ENCODE results near the gene AGBL2. TPM values are rescaled to one million over a fixed set of nuclear protein-coding genes. Genes with fewer than 3 reads are reported as not detected.
A peak's percentile ranks its signal among the peaks of the same experiment; 100 is the strongest.
"Not testable (repeated sequence)": the region's sequence is repeated elsewhere in the genome, so short reads cannot be mapped to it uniquely, and the experiment has no call there.

The AGBL2 gene, protein sequence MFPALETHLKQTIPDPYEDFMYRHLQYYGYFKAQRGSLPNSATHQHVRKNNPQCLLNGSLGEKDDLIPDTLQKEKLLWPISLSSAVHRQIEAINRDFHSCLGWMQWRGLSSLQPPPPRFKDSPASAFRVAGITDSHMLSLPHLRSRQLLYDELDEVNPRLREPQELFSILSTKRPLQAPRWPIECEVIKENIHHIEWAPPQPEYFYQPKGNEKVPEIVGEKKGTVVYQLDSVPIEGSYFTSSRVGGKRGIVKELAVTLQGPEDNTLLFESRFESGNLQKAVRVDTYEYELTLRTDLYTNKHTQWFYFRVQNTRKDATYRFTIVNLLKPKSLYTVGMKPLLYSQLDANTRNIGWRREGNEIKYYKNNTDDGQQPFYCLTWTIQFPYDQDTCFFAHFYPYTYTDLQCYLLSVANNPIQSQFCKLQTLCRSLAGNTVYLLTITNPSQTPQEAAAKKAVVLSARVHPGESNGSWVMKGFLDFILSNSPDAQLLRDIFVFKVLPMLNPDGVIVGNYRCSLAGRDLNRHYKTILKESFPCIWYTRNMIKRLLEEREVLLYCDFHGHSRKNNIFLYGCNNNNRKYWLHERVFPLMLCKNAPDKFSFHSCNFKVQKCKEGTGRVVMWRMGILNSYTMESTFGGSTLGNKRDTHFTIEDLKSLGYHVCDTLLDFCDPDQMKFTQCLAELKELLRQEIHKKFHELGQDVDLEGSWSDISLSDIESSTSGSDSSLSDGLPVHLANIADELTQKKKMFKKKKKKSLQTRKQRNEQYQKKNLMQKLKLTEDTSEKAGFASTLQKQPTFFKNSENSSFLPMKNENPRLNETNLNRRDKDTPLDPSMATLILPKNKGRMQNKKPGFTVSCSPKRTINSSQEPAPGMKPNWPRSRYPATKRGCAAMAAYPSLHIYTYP
- 0.63 and 2.7 TPM in 2 replicates for total RNA-seq (2014; rRNA removed; shearing (Covaris generic))
- polyA plus RNA-seq (2016; fragmentation: Nextera tagmentation; extraction: Ambion mirVana): 0.35 and 0.51 TPM in 2 replicates

DNA sequence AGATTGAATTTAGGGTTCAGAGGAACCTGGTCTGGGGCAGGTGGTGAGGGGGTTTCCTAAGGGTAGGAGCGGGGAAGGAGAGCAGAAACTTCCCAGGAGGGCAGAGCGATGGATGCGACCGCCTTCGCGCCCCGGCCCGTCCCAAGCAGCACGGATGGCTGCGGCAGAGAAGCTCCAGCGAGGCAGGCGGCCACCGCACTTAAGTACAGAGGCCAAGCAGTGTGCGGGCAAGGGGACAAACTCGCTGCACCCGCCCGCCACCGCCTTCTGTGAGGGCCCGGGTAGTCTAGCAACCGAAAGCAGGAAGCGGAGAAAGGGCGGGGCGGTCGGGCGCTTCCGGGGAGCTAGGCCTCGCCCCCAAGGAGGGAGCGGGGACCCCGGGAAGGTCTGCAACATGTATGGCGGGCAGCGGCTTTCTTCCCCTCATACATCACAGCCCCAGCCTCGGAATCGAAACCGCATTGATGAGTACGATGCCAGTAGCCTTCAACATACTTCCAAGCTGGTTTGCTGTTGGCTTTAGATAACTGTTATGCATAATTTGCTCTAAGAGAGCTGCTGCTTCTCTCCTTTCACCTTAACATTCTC is at the start of gene AGBL2:
AGBL2 (minus strand) TSS at position 288 of the 588 bp plus-strand sequence. CDS start 719 bp downstream, outside the sequence.
- DNase-seq: peak; percentile 83
- 2 to 8% methylated on average over 20 to 32 of the region's 35 CpGs for whole genome bisulfite sequencing, 2 experiments (ENCODE audit: low coverage in 1 of 2, low lambda C conversion rate in 2 of 2, missing lambda C conversion rate in 2 of 2)
- Histone ChIP-seq H3K9ac (peak within 1 kb of the TSS; percentile 79), H3K79me2 (ENCODE audit: insufficient read depth) (no peaks in the 10 kb centered on the region), H3K4me1 (ENCODE audit: insufficient read depth) (peaks cover 4% of the 10 kb centered on the region; the same call in 1 of the 2 replicates), H3K4me2 (ENCODE audit: unreplicated experiment) (peak within 1 kb of the TSS; percentile 85), H2AFZ (peak within 1 kb of the TSS; percentile 84), H3K9me2 (ENCODE audit: insufficient read depth) (no peaks in the 10 kb centered on the region), H3K9me3 (ENCODE audit: low read depth) (no peaks in the 10 kb centered on the region), H3K27me3 (replicated peaks; ENCODE audit: insufficient read depth) (no peaks in the 10 kb centered on the region), H3K27ac (peak within 1 kb of the TSS; percentile 39), H3F3A (ENCODE audit: insufficient read depth) (peaks cover 47% of the 10 kb centered on the region), H3K4me3 (peak within 1 kb of the TSS; percentile 83), H3K36me3 (ENCODE audit: low read depth) (peaks cover 38% of the 10 kb centered on the region), H4K20me1 (ENCODE audit: insufficient read depth) (no peaks in the 10 kb centered on the region)
- in situ Hi-C loops (cut with MboI): no loop called here
- TF ChIP-seq EZH2phosphoT487 (IDR thresholded peaks at IDR 0.05; ENCODE audit: insufficient read depth, low read depth): no peak
- no peak for TF ChIP-seq EZH2 (IDR thresholded peaks at IDR 0.05; ENCODE audit: insufficient read depth, poor library complexity, severe bottlenecking)

DNA sequence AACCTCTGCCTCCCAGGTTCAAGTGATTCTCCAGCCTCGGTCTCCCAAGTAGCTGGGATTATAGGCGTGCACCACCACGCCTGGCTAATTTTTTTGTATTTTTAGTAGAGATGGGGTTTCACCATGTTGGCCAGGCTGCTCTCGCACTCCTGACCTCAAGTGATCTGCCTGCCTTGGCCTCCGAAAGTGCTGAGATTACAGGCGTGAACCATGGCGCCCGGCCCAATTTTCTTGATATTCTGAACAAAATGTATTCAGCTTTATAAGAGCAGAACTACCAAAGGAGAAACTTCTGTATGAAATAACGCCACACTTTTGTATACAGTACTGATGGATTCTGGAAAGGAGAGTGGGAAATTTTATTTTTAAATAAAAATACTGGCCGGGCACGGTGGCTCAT is 44.1 kb upstream of the AGBL2 start:
- H3F3A ChIP-seq (ENCODE audit: insufficient read depth); H3K27me3 ChIP-seq (replicated peaks; ENCODE audit: insufficient read depth); H3K9me3 ChIP-seq (ENCODE audit: low read depth); H4K20me1 ChIP-seq (ENCODE audit: insufficient read depth); H2AFZ ChIP-seq; H3K4me1 ChIP-seq (ENCODE audit: insufficient read depth); in situ Hi-C loops (cut with MboI); H3K4me3 ChIP-seq; H3K27ac ChIP-seq; H3K9me2 ChIP-seq (ENCODE audit: insufficient read depth); DNase-seq; H3K9ac ChIP-seq; H3K4me2 ChIP-seq (ENCODE audit: unreplicated experiment): not testable (repeated sequence)
- WGBS, 2 experiments (ENCODE audit: low coverage in 1 of 2, low lambda C conversion rate in 2 of 2, missing lambda C conversion rate in 2 of 2): 94% methylated on average over 11 of the region's 11 CpGs
- peaks cover 100% of the 10 kb centered on the region for H3K79me2 ChIP-seq (ENCODE audit: insufficient read depth)
- H3K36me3 ChIP-seq (ENCODE audit: low read depth): peaks cover 80% of the 10 kb centered on the region

DNA sequence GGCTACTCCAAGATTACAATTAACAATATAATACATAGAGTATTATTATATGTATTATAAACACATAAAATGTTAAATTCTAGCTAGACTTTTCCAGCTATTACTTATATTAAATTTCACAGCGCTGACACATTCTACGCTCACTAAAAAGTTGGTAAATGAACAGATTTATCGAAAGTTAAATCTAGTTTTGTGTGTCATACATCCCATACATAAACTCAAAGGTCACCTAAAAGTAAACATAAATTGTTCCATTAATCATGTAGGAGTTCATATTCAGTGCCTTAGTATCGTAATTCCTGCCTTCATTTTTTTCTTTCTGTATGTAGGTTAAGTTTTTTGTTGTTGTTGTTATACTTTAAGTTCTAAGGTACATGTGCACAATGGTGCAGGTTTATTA is 41.0 kb upstream of the AGBL2 start:
- H3K4me3 ChIP-seq: no peak overlapping the region
- in situ Hi-C loops (cut with MboI): no loop called here
- no peaks in the 10 kb centered on the region for H3F3A ChIP-seq (ENCODE audit: insufficient read depth)
- H3K27ac ChIP-seq: no peak overlapping the region
- peaks cover 100% of the 10 kb centered on the region for H3K79me2 ChIP-seq (ENCODE audit: insufficient read depth)
- H3K9ac ChIP-seq: no peak overlapping the region
- H3K4me2 ChIP-seq (ENCODE audit: unreplicated experiment): no peak overlapping the region
- WGBS, 2 experiments (ENCODE audit: low coverage in 1 of 2, low lambda C conversion rate in 2 of 2, missing lambda C conversion rate in 2 of 2): 97 to 99% methylated on average over 4 of the region's 4 CpGs
- no peaks in the 10 kb centered on the region for H3K9me2 ChIP-seq (ENCODE audit: insufficient read depth)
- H3K36me3 ChIP-seq (ENCODE audit: low read depth): peaks cover 86% of the 10 kb centered on the region
- no peak for TF ChIP-seq EZH2phosphoT487 (IDR thresholded peaks at IDR 0.05; ENCODE audit: insufficient read depth, low read depth)
- TF ChIP-seq EZH2 (IDR thresholded peaks at IDR 0.05; ENCODE audit: insufficient read depth, poor library complexity, severe bottlenecking): no peak
- H3K4me1 ChIP-seq (ENCODE audit: insufficient read depth): no peaks in the 10 kb centered on the region
- H4K20me1 ChIP-seq (ENCODE audit: insufficient read depth): no peaks in the 10 kb centered on the region
- no peaks in the 10 kb centered on the region for H3K9me3 ChIP-seq (ENCODE audit: low read depth)
- H2AFZ ChIP-seq: no peak overlapping the region
- no peaks in the 10 kb centered on the region for H3K27me3 ChIP-seq (replicated peaks; ENCODE audit: insufficient read depth)
- DNase-seq: no peak

DNA sequence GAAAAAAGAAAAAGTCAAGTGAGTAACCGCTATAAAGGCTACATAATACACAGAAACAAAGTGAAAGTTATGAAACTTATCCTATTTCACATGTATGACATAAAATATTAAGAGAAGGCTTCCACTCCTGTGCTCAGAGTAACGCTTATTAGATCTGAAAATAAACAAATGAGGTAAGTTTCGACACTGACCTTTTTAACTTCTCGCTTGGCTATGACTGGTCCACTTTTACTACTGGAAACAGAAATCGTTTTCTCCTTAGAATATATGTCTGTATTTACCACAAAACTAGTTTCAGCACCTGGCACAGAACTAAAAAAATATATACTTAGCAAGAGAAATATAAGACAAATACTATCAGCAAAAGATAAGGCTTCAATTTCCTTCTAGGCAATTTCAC is 35.6 kb upstream of the AGBL2 start:
- no peak for DNase-seq
- Histone ChIP-seq H3K9me2 (ENCODE audit: insufficient read depth) (no peaks in the 10 kb centered on the region), H3K36me3 (ENCODE audit: low read depth) (peaks cover 82% of the 10 kb centered on the region), H4K20me1 (ENCODE audit: insufficient read depth) (no peaks in the 10 kb centered on the region), H3K4me2 (ENCODE audit: unreplicated experiment) (no peak overlapping the region), H3K27ac (no peak overlapping the region), H3K4me3 (no peak overlapping the region), H3F3A (ENCODE audit: insufficient read depth) (peaks cover 4% of the 10 kb centered on the region), H3K4me1 (ENCODE audit: insufficient read depth) (no peaks in the 10 kb centered on the region), H3K9ac (no peak overlapping the region), H3K9me3 (ENCODE audit: low read depth) (no peaks in the 10 kb centered on the region), H3K79me2 (ENCODE audit: insufficient read depth) (peaks cover 91% of the 10 kb centered on the region), H2AFZ (no peak overlapping the region), H3K27me3 (replicated peaks; ENCODE audit: insufficient read depth) (no peaks in the 10 kb centered on the region)
- TF ChIP-seq EZH2phosphoT487 (IDR thresholded peaks at IDR 0.05; ENCODE audit: insufficient read depth, low read depth) (no peak), EZH2 (IDR thresholded peaks at IDR 0.05; ENCODE audit: insufficient read depth, poor library complexity, severe bottlenecking) (no peak)
- 87 to 91% methylated on average over 5 of the region's 5 CpGs for WGBS, 2 experiments (ENCODE audit: low coverage in 1 of 2, low lambda C conversion rate in 2 of 2, missing lambda C conversion rate in 2 of 2)
- in situ Hi-C loops (cut with MboI): no loop called here

DNA sequence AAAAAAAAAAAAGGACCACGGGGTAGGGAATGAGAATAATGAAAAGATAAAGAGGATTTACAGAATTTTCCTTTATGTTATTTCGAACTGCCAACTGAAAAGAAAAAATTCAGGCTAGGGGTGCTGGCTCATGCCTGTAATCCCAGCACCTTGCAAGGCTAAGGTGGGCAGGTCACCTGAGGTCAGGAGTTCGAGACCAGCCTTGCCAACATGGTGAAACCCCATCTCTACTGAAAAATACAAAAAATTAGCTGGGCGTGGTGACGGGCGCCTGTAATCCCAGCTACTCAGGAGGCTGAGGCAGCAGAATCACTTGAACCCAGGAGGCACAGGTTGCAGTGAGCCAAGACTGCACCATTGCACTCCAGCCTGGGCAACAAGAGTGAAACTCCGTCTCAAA is 27.3 kb upstream of the AGBL2 start:
- H3K27me3 ChIP-seq (replicated peaks; ENCODE audit: insufficient read depth); H2AFZ ChIP-seq; H3K4me3 ChIP-seq; H3K27ac ChIP-seq; H3K9me3 ChIP-seq (ENCODE audit: low read depth); DNase-seq; in situ Hi-C loops (cut with MboI); H4K20me1 ChIP-seq (ENCODE audit: insufficient read depth); H3K4me2 ChIP-seq (ENCODE audit: unreplicated experiment); H3K9ac ChIP-seq; H3K4me1 ChIP-seq (ENCODE audit: insufficient read depth); H3K9me2 ChIP-seq (ENCODE audit: insufficient read depth): not testable (repeated sequence)
- H3K79me2 ChIP-seq (ENCODE audit: insufficient read depth): peaks cover 98% of the 10 kb centered on the region
- peaks cover 32% of the 10 kb centered on the region for H3F3A ChIP-seq (ENCODE audit: insufficient read depth)
- WGBS, 2 experiments (ENCODE audit: low coverage in 1 of 2, low lambda C conversion rate in 2 of 2, missing lambda C conversion rate in 2 of 2): 98 to 99% methylated on average over 7 of the region's 7 CpGs
- peaks cover 82% of the 10 kb centered on the region for H3K36me3 ChIP-seq (ENCODE audit: low read depth)

DNA sequence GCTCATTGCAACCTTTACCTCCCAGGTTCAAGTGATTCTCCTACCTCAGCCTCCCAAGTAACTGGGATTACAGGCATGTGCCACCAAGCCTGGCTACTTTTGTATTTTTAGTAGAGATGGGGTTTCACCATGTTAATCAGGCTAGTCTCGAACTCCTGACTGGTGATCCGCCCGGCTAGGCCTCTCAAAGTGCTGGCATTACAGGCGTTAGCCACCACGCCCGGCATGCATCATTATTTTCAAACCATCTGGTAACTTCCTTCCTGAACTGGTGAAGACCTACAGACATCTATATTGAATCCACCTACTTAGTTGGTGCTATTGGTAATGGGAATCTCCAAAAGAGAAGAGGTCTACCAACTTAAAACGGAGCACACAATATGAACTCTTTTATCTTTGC is 22.6 kb upstream of the AGBL2 start:
- H3K4me1 ChIP-seq (ENCODE audit: insufficient read depth); DNase-seq; H3K27me3 ChIP-seq (replicated peaks; ENCODE audit: insufficient read depth); H3F3A ChIP-seq (ENCODE audit: insufficient read depth); H3K9me3 ChIP-seq (ENCODE audit: low read depth); in situ Hi-C loops (cut with MboI); H3K4me2 ChIP-seq (ENCODE audit: unreplicated experiment); H4K20me1 ChIP-seq (ENCODE audit: insufficient read depth); H2AFZ ChIP-seq; H3K4me3 ChIP-seq; H3K9me2 ChIP-seq (ENCODE audit: insufficient read depth); H3K27ac ChIP-seq; H3K9ac ChIP-seq: not testable (repeated sequence)
- H3K36me3 ChIP-seq (ENCODE audit: low read depth): peaks cover 77% of the 10 kb centered on the region
- 92 to 93% methylated on average over 7 of the region's 7 CpGs for WGBS, 2 experiments (ENCODE audit: low coverage in 1 of 2, low lambda C conversion rate in 2 of 2, missing lambda C conversion rate in 2 of 2)
- peaks cover 93% of the 10 kb centered on the region for H3K79me2 ChIP-seq (ENCODE audit: insufficient read depth)

Measured in GM23248 (cell line).